HCT116 (cell line): Measurements from ENCODE around the gene ZNG1F.
"Not testable (repeated sequence)": the region's sequence is repeated elsewhere in the genome, so short reads cannot be mapped to it uniquely, and the experiment has no call there.

Source experiments
- EZH2 ChIP-seq: fragments of 200-600 bp; sonication (generic); IDR thresholded peaks from 2 replicates; pipeline ENCODE4 v1.6.1; 2017; ENCODE audit warnings: antibody characterized with exemption, mixed run types
- EZH2phosphoT487 ChIP-seq: fragments of 200-600 bp; IDR thresholded peaks from 2 replicates; pipeline ENCODE4 v1.6.1; 2018; ENCODE audit warnings: antibody characterized with exemption, borderline replicate concordance
- POLR2A ChIP-seq: IDR thresholded peaks from 2 replicates; pipeline ENCODE4 v1.7.0; 2011; ENCODE audit warnings: borderline replicate concordance; ENCODE audit not compliant: insufficient read depth, insufficient read length; ENCODE audit errors: extremely low read depth
- POLR2AphosphoS5 ChIP-seq: IDR thresholded peaks from 2 replicates; pipeline ENCODE4 v1.6.1; 2011; ENCODE audit warnings: mild to moderate bottlenecking, low read depth, low read length, moderate library complexity
- YY1 ChIP-seq: IDR thresholded peaks from 2 replicates; pipeline ENCODE4 v1.6.1; 2011; ENCODE audit warnings: low read length, low read depth, moderate library complexity, mild to moderate bottlenecking; ENCODE audit not compliant: insufficient replicate concordance; ENCODE audit errors: extremely low read depth
- TF ChIP-seq, protein P1 (sequence below): IDR thresholded peaks from 2 replicates; pipeline ENCODE4 v1.6.1; 2012; ENCODE audit warnings: low read depth
- TF ChIP-seq, protein P2 (sequence below), 3 experiments: fragments of 200-600 bp in 1 of 3; sonication (generic) in 1 of 3; IDR thresholded peaks in 2 of 3; conservative IDR thresholded peaks in 1 of 3; 2 replicates each; pipeline ENCODE4 v1.5.1; 2012 to 2017; ENCODE audit warnings: low read depth in 2 of 3, low read length in 2 of 3, antibody characterized with exemption in 1 of 3, borderline replicate concordance in 1 of 3, control low read depth in 1 of 3, mild to moderate bottlenecking in 1 of 3, mixed read lengths in 1 of 3, mixed run types in 1 of 3, moderate library complexity in 1 of 3; ENCODE audit not compliant: insufficient read depth in 1 of 3
- TF ChIP-seq, protein P3 (sequence below): IDR thresholded peaks from 2 replicates; pipeline ENCODE4 v1.6.1; 2012
- TF ChIP-seq, protein P4 (sequence below): IDR thresholded peaks from 2 replicates; pipeline ENCODE4 v1.6.1; 2012

DNA sequence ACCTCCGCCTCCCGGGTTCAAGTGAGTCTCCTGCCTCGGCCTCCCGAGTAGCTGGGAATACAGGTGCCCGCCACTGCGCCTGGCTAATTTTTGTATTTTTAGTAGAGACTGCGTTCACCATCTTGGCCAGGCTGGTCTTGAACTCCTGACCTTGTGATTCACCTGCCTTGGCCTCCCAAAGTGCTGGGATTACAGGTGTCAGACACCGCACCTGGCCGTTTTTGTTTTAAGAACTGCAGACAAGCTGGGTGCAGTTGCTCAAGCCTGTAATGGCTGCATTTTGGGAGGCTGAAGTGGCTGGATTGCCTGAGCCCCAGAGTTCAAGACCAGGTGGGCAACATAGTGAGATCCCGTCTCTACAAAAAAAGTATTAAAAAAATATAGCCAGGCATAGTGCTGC lies 43.2 kb upstream of the ZNG1F start:
- TF ChIP-seq POLR2AphosphoS5, EZH2, EZH2phosphoT487, POLR2A, YY1: not testable (repeated sequence)
- TF ChIP-seq, protein P1, sequence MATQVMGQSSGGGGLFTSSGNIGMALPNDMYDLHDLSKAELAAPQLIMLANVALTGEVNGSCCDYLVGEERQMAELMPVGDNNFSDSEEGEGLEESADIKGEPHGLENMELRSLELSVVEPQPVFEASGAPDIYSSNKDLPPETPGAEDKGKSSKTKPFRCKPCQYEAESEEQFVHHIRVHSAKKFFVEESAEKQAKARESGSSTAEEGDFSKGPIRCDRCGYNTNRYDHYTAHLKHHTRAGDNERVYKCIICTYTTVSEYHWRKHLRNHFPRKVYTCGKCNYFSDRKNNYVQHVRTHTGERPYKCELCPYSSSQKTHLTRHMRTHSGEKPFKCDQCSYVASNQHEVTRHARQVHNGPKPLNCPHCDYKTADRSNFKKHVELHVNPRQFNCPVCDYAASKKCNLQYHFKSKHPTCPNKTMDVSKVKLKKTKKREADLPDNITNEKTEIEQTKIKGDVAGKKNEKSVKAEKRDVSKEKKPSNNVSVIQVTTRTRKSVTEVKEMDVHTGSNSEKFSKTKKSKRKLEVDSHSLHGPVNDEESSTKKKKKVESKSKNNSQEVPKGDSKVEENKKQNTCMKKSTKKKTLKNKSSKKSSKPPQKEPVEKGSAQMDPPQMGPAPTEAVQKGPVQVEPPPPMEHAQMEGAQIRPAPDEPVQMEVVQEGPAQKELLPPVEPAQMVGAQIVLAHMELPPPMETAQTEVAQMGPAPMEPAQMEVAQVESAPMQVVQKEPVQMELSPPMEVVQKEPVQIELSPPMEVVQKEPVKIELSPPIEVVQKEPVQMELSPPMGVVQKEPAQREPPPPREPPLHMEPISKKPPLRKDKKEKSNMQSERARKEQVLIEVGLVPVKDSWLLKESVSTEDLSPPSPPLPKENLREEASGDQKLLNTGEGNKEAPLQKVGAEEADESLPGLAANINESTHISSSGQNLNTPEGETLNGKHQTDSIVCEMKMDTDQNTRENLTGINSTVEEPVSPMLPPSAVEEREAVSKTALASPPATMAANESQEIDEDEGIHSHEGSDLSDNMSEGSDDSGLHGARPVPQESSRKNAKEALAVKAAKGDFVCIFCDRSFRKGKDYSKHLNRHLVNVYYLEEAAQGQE, result not testable (repeated sequence)
- TF ChIP-seq, protein P2, sequence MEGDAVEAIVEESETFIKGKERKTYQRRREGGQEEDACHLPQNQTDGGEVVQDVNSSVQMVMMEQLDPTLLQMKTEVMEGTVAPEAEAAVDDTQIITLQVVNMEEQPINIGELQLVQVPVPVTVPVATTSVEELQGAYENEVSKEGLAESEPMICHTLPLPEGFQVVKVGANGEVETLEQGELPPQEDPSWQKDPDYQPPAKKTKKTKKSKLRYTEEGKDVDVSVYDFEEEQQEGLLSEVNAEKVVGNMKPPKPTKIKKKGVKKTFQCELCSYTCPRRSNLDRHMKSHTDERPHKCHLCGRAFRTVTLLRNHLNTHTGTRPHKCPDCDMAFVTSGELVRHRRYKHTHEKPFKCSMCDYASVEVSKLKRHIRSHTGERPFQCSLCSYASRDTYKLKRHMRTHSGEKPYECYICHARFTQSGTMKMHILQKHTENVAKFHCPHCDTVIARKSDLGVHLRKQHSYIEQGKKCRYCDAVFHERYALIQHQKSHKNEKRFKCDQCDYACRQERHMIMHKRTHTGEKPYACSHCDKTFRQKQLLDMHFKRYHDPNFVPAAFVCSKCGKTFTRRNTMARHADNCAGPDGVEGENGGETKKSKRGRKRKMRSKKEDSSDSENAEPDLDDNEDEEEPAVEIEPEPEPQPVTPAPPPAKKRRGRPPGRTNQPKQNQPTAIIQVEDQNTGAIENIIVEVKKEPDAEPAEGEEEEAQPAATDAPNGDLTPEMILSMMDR (IDR thresholded peaks at IDR 0.05 in 2 of 3, conservative IDR thresholded peaks at IDR 0.05 in 1 of 3; ENCODE audit: borderline replicate concordance in 1 of 3, insufficient read depth in 1 of 3, low read depth in 2 of 3, low read length in 2 of 3), result not testable (repeated sequence)
- TF ChIP-seq, protein P3, sequence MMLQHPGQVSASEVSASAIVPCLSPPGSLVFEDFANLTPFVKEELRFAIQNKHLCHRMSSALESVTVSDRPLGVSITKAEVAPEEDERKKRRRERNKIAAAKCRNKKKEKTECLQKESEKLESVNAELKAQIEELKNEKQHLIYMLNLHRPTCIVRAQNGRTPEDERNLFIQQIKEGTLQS, result not testable (repeated sequence)
- TF ChIP-seq, protein P4, sequence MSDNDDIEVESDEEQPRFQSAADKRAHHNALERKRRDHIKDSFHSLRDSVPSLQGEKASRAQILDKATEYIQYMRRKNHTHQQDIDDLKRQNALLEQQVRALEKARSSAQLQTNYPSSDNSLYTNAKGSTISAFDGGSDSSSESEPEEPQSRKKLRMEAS, result not testable (repeated sequence)
